Measurements from ENCODE around the gene TMEM229B.

DNA sequence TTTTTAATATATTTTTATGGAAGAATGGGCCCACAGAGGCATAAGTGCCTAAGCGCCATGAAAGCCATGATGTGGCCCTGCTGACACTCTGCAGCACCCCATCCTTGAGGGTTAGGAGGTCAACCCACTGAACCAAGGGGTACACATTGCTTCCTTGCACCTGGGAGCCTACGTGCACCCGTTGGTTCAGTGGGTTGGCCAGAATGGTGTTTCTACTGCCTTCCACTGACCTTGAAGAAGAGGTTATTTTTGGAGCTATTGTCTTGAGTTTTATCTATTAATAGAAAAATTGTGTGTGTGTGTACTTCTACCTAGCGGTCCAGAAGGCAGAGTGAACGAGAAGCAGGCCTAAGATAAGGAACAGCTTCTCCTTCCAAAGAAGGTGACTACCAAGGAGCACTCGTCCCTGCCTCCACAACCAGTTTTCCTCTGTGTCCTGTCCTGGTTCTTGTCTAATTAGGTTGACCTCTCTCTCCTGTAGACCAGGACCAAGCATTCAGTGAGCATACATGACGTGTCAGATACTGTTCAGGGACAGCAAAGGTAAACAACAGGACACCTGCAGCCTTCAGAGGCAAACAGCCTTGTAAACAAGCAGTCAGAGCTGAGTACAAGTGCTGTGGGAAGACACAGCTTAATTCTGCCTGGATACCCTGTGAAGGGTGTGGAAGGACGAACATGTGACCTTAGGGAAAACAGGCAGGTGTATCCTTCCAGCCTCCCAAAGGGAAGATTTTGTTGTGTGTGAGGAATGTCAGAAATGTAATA, 46.2 kb downstream of the TMEM229B start:
- TF ChIP-seq, protein P1, sequence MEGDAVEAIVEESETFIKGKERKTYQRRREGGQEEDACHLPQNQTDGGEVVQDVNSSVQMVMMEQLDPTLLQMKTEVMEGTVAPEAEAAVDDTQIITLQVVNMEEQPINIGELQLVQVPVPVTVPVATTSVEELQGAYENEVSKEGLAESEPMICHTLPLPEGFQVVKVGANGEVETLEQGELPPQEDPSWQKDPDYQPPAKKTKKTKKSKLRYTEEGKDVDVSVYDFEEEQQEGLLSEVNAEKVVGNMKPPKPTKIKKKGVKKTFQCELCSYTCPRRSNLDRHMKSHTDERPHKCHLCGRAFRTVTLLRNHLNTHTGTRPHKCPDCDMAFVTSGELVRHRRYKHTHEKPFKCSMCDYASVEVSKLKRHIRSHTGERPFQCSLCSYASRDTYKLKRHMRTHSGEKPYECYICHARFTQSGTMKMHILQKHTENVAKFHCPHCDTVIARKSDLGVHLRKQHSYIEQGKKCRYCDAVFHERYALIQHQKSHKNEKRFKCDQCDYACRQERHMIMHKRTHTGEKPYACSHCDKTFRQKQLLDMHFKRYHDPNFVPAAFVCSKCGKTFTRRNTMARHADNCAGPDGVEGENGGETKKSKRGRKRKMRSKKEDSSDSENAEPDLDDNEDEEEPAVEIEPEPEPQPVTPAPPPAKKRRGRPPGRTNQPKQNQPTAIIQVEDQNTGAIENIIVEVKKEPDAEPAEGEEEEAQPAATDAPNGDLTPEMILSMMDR (IDR thresholded peaks at IDR 0.05) = no peak
- no peak for TF ChIP-seq POLR2A (IDR thresholded peaks at IDR 0.05)

All from esophagus squamous epithelium (tissue), 4 donors.